Prostate gland (tissue), 2 donors: Measurements from ENCODE around the gene CD320. TPM values are rescaled to one million over a fixed set of nuclear protein-coding genes. Genes with fewer than 3 reads are reported as not detected.
"Not testable (repeated sequence)": the region's sequence is repeated elsewhere in the genome, so short reads cannot be mapped to it uniquely, and the experiment has no call there.

Source experiments
- DNase-seq: peaks from one replicate; pipeline ENCODE4 v3.0.0-alpha.2; 2019; ENCODE audit warnings: low spot score
- H3K27ac ChIP-seq, 2 donors: fragments of 200-600 bp; sonication (generic); 2 replicates each; pipeline ENCODE4 v1.5.1; 2017 to 2019
- H3K27me3 ChIP-seq: fragments of 200-600 bp; sonication (generic); replicated peaks from 2 replicates; pipeline ENCODE4 v1.5.1; 2019; ENCODE audit not compliant: insufficient read depth
- H3K36me3 ChIP-seq, 2 donors: fragments of 200-600 bp; sonication (generic); 1 replicate in 1 of 2; 2 replicates in 1 of 2; pipeline versions ENCODE4 v1.5.1 to v1.8.1; 2017 to 2019
- H3K4me1 ChIP-seq: fragments of 200-600 bp; sonication (generic); replicated peaks from 2 replicates; pipeline ENCODE4 v1.5.1; 2019
- H3K4me3 ChIP-seq, 2 donors: fragments of 200-600 bp; sonication (generic); 2 replicates each; pipeline ENCODE4 v1.5.1; 2017 to 2019
- H3K9me3 ChIP-seq: fragments of 200-600 bp; sonication (generic); 2 replicates; pipeline ENCODE4 v1.5.1; 2017
- POLR2A ChIP-seq: fragments of 450-650 bp; IDR thresholded peaks from one replicate; pipeline ENCODE4 v1.6.1; 2016; ENCODE audit warnings: antibody characterized with exemption, mild to moderate bottlenecking
- POLR2AphosphoS5 ChIP-seq: sonication (generic); formaldehyde crosslinking; IDR thresholded peaks from one replicate; pipeline ENCODE4 v1.6.1; 2017; ENCODE audit warnings: antibody characterized with exemption
- WGBS: methylation state at CpG from one replicate; pipeline ENCODE4 v1.1.5; 2018; 5-methylcytosine and 5-hydroxymethylcytosine counted together
- intact Hi-C: fragments of 100-400 bp; cut with DNase I; formaldehyde crosslinking; loops from one replicate; pipeline ENCODE4 v1.14.2; 2022
- total RNA-seq, 2 donors: library from RNA; depleted of rRNA; stranded (reverse); fragments of >200 nt; gene quantifications; one replicate each; pipeline ENCODE4 v1.1.0, GENCODE V29; 2016
- TF ChIP-seq, protein P1 (sequence below), 4 experiments: fragments of 200-600 bp in 2 of 4; fragments of 450-650 bp in 2 of 4; sonication (generic) in 2 of 4; IDR thresholded peaks; 1 replicate in 3 of 4; 2 replicates in 1 of 4; pipeline ENCODE4 v1.5.1; 2016 to 2019; ENCODE audit warnings: antibody characterized with exemption in 4 of 4, mild to moderate bottlenecking in 2 of 4, moderate library complexity in 2 of 4

The CD320 gene
- total RNA-seq: 10 to 100 TPM; 50.8 to 91.4 TPM

DNA sequence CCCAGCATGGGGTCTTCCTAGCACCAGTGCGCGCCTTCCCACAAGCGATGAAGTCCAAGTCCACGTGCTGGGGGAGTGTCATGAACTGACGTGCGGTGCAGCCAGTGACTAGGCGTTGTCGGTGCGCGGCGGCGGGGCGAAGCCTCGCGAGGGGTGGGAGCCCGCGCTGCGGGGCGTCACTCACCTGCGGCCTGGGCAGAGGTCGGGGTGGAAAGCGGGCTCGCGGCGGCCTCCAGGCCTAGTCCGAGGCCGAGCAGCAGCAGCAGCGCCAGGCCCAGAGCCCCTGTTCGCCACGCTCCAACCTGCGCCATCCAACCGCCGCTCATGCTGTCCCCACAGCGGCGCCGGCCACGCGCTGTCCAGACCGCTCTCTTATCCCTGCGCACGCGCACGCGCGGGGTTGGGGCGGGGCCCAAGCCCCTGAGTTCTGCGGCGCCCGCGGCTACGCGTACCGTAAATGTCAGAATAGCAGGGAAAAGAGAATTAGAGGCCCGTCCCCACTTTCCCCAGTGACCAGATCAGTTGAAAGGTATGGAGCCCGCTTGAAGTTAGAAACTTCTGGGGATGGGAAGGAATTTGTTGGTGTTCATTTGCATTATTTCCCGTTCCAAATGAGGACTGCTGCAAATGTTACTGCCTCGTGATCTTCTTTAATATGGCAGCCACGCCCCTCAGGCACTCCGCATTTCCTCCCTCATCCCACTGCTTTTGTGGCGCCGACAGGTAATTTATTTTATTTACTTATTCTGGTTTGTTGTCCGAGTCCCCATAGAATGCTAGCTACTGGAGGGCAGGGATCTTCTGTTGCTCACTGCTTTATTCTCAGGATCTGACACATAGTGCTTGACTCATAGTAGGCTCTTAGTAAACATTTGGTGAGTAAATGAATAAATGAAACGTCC lies at the start of gene CD320:
TSS of gene CD320 (minus strand) at position 394 of the 902 bp plus-strand sequence. CDS start at position 326, 68 bp downstream.
- peak; percentile 89 for DNase-seq
- Histone ChIP-seq H3K4me3 (peak within 1 kb of the TSS; percentile 50 to 60), H3K27ac (peak within 1 kb of the TSS; percentile 54 to 66), H3K4me1 (peaks cover 12% of the 10 kb centered on the region), H3K9me3 (no peaks in the 10 kb centered on the region), H3K36me3 (no peaks in the 10 kb centered on the region), H3K27me3 (no peaks in the 10 kb centered on the region)
- intact Hi-C loops: loop anchor here (1.0 to 5.0 kb wide), 2 partner anchors 13 to 51 kb away; partner anchors contain the start of genes NDUFA7 and RPS28
- under 1% methylated on average over 40 of the region's 63 CpGs for WGBS
- TF ChIP-seq POLR2AphosphoS5 (peak; percentile 88), POLR2A (peak; percentile 51)
- TF ChIP-seq, protein P1, sequence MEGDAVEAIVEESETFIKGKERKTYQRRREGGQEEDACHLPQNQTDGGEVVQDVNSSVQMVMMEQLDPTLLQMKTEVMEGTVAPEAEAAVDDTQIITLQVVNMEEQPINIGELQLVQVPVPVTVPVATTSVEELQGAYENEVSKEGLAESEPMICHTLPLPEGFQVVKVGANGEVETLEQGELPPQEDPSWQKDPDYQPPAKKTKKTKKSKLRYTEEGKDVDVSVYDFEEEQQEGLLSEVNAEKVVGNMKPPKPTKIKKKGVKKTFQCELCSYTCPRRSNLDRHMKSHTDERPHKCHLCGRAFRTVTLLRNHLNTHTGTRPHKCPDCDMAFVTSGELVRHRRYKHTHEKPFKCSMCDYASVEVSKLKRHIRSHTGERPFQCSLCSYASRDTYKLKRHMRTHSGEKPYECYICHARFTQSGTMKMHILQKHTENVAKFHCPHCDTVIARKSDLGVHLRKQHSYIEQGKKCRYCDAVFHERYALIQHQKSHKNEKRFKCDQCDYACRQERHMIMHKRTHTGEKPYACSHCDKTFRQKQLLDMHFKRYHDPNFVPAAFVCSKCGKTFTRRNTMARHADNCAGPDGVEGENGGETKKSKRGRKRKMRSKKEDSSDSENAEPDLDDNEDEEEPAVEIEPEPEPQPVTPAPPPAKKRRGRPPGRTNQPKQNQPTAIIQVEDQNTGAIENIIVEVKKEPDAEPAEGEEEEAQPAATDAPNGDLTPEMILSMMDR (IDR thresholded peaks at IDR 0.05): peak in 1 of 4 experiments; percentile 26

DNA sequence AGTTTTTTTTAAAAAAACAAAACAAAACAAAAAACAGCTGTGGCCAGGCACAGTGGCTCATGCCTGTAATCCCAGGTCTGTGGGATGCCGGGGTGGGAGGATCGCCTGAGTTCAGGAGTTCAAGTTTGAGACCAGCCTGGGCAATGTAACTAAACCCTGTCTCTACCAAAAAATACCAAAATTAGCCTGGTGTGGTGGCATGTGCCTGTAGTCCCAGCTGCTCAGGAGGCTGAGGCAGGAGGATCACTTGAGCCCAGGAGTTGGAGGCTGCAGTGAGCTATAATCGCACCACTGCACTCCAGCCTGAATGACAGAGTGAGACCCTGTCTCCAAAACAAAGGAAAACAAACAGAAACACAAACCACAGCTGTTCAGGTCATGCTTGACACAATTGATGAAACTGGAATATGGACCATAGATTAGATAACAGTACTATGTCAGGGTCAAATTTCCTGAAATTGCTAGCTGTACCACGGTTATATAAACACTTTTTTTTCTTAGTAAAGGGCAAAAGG lies 48.9 kb upstream of the CD320 start:
- Histone ChIP-seq H3K27ac (no peak overlapping the region), H3K4me1 (no peaks in the 10 kb centered on the region), H3K27me3 (no peaks in the 10 kb centered on the region), H3K4me3 (no peak overlapping the region), H3K9me3 (no peaks in the 10 kb centered on the region), H3K36me3 (no peaks in the 10 kb centered on the region)
- 69% methylated on average over 4 of the region's 4 CpGs for WGBS
- intact Hi-C loops: loop anchor here (10.0 kb wide), 1 partner anchor 148 kb away; the partner anchor contains the start of gene PRAM1
- no peak for TF ChIP-seq POLR2AphosphoS5
- TF ChIP-seq POLR2A: no peak
- TF ChIP-seq, protein P1 (IDR thresholded peaks at IDR 0.05): no peak
- DNase-seq: no peak

DNA sequence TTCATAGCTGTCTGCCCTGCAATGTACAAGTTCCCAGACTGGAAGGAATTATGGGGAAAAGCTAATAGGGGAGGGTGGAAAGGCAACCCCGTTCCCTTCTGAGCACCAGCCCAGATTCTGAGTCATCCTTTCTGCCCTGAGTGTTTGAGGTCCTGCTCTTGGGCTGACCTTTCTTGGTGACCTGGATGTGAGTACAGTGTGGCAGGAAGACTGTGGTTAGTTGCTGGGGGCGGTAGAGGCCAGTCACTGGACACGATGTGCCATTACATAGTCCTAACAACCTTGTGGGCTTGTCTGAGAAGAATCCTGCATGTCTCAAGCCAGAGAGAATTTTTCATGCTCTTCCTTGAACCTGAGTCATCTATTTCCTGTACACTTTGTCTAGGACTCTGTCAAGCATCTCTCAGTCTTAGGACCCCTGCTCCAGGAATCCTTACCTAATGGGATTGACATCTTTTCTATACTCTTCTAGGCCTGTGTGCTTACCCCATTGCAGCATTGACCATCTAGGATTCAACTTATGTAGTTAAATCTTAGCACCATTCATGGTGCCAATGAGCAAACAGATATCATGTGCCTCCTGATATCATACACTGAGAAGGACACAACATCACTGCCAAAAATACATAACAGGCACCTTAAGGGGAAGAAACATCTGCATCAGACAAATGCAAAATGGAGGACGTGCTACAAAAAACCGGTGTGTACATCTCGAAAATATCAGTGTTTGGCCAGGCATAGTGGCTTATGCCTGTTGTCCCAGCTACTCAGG lies 47.7 kb upstream of the CD320 start:
- no peaks in the 10 kb centered on the region for H3K9me3 ChIP-seq
- TF ChIP-seq POLR2AphosphoS5 (no peak), POLR2A (no peak)
- TF ChIP-seq, protein P1 (IDR thresholded peaks at IDR 0.05): no peak
- intact Hi-C loops: loop anchor here (10.0 kb wide), 1 partner anchor 149 kb away; the partner anchor contains the start of gene PRAM1
- no peaks in the 10 kb centered on the region for H3K27me3 ChIP-seq
- no peak for DNase-seq
- H3K4me3 ChIP-seq: no peak overlapping the region
- 71% methylated on average over 6 of the region's 6 CpGs for WGBS
- no peaks in the 10 kb centered on the region for H3K4me1 ChIP-seq
- no peaks in the 10 kb centered on the region for H3K36me3 ChIP-seq
- no peak overlapping the region for H3K27ac ChIP-seq

DNA sequence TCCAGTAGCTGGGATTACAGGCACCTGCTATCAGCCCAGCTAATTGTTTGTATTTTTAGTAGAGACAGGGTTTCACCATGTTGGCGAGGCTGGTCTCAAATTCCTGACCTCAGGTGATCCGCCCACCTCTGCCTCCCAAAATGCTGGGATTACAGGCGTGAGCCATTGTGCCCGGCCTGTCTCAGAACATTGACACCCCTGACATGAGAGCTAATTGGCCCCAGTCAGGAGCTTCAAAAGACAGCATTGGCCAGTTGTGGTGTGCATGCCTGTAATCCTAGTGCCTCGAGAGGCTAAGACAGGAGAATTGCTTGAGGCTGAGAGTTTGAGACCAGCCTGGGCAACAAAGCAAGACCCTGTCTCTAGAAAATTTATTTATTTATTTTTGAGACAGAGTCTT lies 44.7 kb upstream of the CD320 start:
- not testable (repeated sequence) for H3K4me1 ChIP-seq, DNase-seq, H3K36me3 ChIP-seq, H3K27me3 ChIP-seq, H3K4me3 ChIP-seq, H3K9me3 ChIP-seq, H3K27ac ChIP-seq
- WGBS: 42% methylated on average over 5 of the region's 5 CpGs
- intact Hi-C loops: loop anchor here (10.0 kb wide), 1 partner anchor 152 kb away; the partner anchor contains the start of gene PRAM1
